Measurements from ENCODE around the gene KRTAP22-2. TPM values are rescaled to one million over a fixed set of nuclear protein-coding genes. Genes with fewer than 3 reads are reported as not detected.

KRTAP22-2 gene
- total RNA-seq, 1 donor from 2014 or later = not detected

DNA sequence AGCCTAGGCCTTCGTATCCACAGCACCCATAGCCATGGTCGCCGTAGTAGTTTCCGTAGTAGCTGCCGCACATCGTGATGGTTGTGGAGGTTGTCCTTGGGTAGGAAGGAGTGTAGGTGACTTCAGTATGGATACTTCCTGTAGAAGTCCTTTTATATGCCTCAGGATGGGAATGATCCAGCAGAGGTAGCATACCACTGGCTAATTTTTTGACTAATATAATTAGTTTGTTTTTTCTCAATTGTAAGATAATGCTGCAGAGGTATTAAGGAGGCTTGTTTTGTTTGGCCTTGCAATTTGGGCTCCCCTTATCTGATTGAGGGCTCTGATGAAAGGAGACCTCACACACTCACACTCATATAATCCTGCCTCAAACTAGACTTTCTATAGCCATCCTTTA lies 8.6 kb upstream of the KRTAP22-2 start, which contains the start of gene KRTAP6-2:
KRTAP6-2 (minus strand) TSS at position 101 of the 400 bp plus-strand sequence; CDS start at position 73, 28 bp downstream.
- TF ChIP-seq, protein P1, sequence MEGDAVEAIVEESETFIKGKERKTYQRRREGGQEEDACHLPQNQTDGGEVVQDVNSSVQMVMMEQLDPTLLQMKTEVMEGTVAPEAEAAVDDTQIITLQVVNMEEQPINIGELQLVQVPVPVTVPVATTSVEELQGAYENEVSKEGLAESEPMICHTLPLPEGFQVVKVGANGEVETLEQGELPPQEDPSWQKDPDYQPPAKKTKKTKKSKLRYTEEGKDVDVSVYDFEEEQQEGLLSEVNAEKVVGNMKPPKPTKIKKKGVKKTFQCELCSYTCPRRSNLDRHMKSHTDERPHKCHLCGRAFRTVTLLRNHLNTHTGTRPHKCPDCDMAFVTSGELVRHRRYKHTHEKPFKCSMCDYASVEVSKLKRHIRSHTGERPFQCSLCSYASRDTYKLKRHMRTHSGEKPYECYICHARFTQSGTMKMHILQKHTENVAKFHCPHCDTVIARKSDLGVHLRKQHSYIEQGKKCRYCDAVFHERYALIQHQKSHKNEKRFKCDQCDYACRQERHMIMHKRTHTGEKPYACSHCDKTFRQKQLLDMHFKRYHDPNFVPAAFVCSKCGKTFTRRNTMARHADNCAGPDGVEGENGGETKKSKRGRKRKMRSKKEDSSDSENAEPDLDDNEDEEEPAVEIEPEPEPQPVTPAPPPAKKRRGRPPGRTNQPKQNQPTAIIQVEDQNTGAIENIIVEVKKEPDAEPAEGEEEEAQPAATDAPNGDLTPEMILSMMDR (IDR thresholded peaks at IDR 0.05) = no peak
- DNase-seq (ENCODE audit: low spot score in 2 of 2) = no peak
- Histone ChIP-seq H3K36me3 (no peaks in the 10 kb centered on the region), H3K4me1 (no peaks in the 10 kb centered on the region), H3K4me3 (no peak within 1 kb of the TSS), H3K9me3 (no peaks in the 10 kb centered on the region), H3K27ac (no peak within 1 kb of the TSS), H3K27me3 (no peaks in the 10 kb centered on the region)
- intact Hi-C loops (cut with DNase I) = no loop called here

DNA sequence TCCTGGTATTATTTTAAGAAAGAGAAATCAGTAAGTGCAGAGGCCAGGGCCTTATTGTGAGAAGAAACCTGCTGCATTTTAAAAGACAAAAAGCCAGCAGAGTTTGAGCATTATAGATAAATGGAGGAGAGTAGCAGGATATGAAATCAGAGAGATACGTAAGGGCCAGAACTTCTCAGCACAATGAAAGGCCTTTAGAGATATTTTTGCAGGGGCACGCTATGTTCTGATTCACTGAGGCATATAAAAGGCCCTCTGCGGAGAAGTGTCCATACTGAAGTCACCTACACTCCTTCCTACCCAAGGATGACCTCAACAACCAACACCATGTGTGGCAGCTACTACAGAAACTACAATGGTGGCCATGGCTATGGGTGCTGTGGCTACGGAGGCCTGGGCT lies 1.9 kb upstream of the KRTAP22-2 start, which contains the start of gene KRTAP6-3:
KRTAP6-3 (plus strand) TSS at position 301 of the 400 bp plus-strand sequence; CDS start at position 307, 6 bp downstream.
- TF ChIP-seq, protein P1 (IDR thresholded peaks at IDR 0.05) = no peak
- DNase-seq (ENCODE audit: low spot score in 2 of 2) = no peak
- no peaks in the 10 kb centered on the region for H3K27me3 ChIP-seq
- intact Hi-C loops (cut with DNase I) = no loop called here
- no peaks in the 10 kb centered on the region for H3K4me1 ChIP-seq
- no peak within 1 kb of the TSS for H3K27ac ChIP-seq
- H3K36me3 ChIP-seq = no peaks in the 10 kb centered on the region
- H3K9me3 ChIP-seq = no peaks in the 10 kb centered on the region
- no peak within 1 kb of the TSS for H3K4me3 ChIP-seq

DNA sequence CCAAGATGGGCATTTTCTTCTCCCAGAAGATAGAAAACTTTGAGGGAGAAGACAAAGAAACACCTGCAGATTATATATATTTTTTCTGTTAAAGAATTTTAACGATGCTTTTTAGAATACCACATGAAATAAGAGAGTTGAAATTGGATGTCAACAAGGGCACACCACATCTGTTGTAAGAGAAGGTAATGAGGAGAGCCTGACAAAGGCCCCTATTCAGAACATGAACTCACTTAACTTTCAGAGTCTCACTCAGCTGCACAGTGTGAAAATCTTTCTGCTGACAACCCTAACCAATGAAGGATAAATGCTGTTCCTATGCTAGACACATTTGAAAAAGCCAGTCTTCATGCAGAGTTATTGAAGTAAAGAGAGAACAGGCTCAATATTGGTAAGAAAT lies 7.3 kb downstream of the KRTAP22-2 start:
- Histone ChIP-seq H3K4me3 (no peak overlapping the region), H3K27me3 (no peaks in the 10 kb centered on the region), H3K4me1 (no peaks in the 10 kb centered on the region), H3K36me3 (no peaks in the 10 kb centered on the region), H3K27ac (no peak overlapping the region), H3K9me3 (no peaks in the 10 kb centered on the region)
- intact Hi-C loops (cut with DNase I) = no loop called here
- DNase-seq (ENCODE audit: low spot score in 2 of 2) = no peak
- TF ChIP-seq, protein P1 (IDR thresholded peaks at IDR 0.05) = no peak

DNA sequence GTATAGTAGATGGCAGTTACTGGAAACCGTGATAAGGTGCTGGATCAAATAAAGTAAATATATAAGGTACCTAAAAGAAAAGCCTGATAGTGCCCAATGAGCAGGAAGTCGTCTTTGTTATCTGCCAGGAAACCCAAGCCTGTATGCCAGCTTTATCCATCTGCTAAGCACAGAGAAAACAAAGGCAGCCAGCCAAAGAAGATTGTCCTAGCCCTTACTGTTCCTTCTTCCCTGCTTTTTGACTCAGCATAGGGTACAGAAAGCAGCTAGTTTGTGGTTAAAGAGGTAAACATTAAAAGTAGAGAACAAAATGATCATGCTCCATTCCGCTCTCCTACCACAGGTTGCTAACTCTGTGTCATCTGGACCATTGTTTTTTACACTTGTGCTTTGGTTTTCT lies 10.1 kb downstream of the KRTAP22-2 start:
- TF ChIP-seq, protein P1 (IDR thresholded peaks at IDR 0.05) = no peak
- H3K36me3 ChIP-seq = no peaks in the 10 kb centered on the region
- H3K4me1 ChIP-seq = no peaks in the 10 kb centered on the region
- no peak overlapping the region for H3K27ac ChIP-seq
- no peaks in the 10 kb centered on the region for H3K27me3 ChIP-seq
- no peaks in the 10 kb centered on the region for H3K9me3 ChIP-seq
- no peak for DNase-seq (ENCODE audit: low spot score in 2 of 2)
- intact Hi-C loops (cut with DNase I) = no loop called here
- no peak overlapping the region for H3K4me3 ChIP-seq

DNA sequence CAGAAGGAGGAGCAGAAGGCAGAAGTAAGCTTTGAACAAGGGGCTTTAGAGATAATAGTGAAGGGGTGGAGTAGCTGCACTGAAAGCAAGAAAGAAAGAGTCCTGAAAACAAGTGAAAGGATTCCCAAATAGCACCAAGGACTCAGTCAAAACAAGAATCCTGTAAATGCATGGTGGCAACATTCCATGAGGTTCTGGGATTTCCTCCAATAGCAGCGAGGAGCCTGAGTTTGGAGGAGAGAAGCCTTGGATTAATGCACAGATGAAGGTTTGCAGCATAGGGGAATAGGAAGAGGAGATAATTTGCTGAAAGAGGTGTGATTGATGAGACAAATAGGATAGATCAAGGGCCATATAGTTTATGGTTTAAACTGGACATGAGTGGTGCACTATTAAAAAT lies 10.9 kb downstream of the KRTAP22-2 start:
- TF ChIP-seq, protein P1 (IDR thresholded peaks at IDR 0.05) = no peak
- Histone ChIP-seq H3K36me3 (no peaks in the 10 kb centered on the region), H3K4me1 (no peaks in the 10 kb centered on the region), H3K4me3 (no peak overlapping the region), H3K27ac (no peak overlapping the region), H3K9me3 (no peaks in the 10 kb centered on the region), H3K27me3 (no peaks in the 10 kb centered on the region)
- intact Hi-C loops (cut with DNase I) = no loop called here
- DNase-seq (ENCODE audit: low spot score in 2 of 2) = no peak

DNA sequence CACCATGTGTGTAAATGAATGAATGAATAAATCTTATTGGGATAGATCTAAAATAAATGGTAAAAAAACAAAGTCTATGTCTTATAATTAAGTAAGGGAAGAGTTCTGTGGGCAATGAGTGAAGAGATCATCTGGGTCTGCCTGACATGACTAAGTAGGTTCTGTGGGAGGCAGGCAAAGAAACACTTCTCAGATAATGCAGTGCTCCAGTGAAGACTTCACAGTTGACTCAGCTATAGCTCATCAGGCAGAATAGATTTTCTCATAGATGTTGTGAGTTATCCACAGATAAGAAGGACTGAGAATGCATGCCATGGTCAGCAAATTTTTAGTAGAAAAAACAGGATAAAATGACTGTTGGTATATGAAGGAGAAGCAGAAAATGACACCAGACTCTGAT lies 12.4 kb downstream of the KRTAP22-2 start:
- Histone ChIP-seq H3K36me3 (no peaks in the 10 kb centered on the region), H3K9me3 (no peaks in the 10 kb centered on the region), H3K4me1 (no peaks in the 10 kb centered on the region), H3K27me3 (no peaks in the 10 kb centered on the region), H3K4me3 (no peak overlapping the region), H3K27ac (no peak overlapping the region)
- intact Hi-C loops (cut with DNase I) = no loop called here
- TF ChIP-seq, protein P1 (IDR thresholded peaks at IDR 0.05) = no peak
- no peak for DNase-seq (ENCODE audit: low spot score in 2 of 2)

Data from ascending aorta (tissue), 2 donors.